Peyer's patch (tissue), 4 donors: ENCODE data around the gene RMDN2. TPM values are rescaled to one million over a fixed set of nuclear protein-coding genes. Genes with fewer than 3 reads are reported as not detected.

Experiments
- DNase-seq, 3 donors: peaks; one replicate each; pipeline ENCODE4 v3.0.0-alpha.2; 2017 to 2019
- H3K27ac ChIP-seq, 4 donors: fragments of 200-600 bp; sonication (generic); one replicate each; pipeline ENCODE4 v1.5.1; 2016 to 2019
- H3K27me3 ChIP-seq, 2 donors: fragments of 200-600 bp; sonication (generic); one replicate each; pipeline ENCODE4 v1.5.1; 2019
- H3K36me3 ChIP-seq, 3 donors: fragments of 200-600 bp; sonication (generic); one replicate each; pipeline ENCODE4 v1.5.1; 2016 to 2019
- H3K4me1 ChIP-seq, 4 donors: fragments of 200-600 bp; sonication (generic); one replicate each; pipeline ENCODE4 v1.5.1; 2016 to 2019
- H3K4me3 ChIP-seq, 4 donors: fragments of 200-600 bp; sonication (generic); 1 replicate in 3 of 4; 2 replicates in 1 of 4; pipeline ENCODE4 v1.5.1; 2016 to 2019; ENCODE audit warnings: mild to moderate bottlenecking in 1 of 4
- H3K9me3 ChIP-seq, 4 donors: fragments of 200-600 bp; sonication (generic); one replicate each; pipeline ENCODE4 v1.5.1; 2016 to 2019; ENCODE audit warnings: mild to moderate bottlenecking in 1 of 4
- POLR2A ChIP-seq, 2 donors: fragments of 450-650 bp; IDR thresholded peaks; one replicate each; pipeline ENCODE4 v1.5.1; 2017; ENCODE audit warnings: antibody characterized with exemption in 2 of 2, mild to moderate bottlenecking in 2 of 2, moderate library complexity in 2 of 2
- total RNA-seq, 4 donors: library from RNA; depleted of rRNA; stranded (reverse); fragments of >200 nt; gene quantifications; one replicate each; pipeline ENCODE4 v1.1.0, GENCODE V29; 2016
- TF ChIP-seq, protein P1 (sequence below), 6 experiments: fragments of 450-650 bp in 4 of 6; fragments of 200-600 bp in 2 of 6; sonication (generic) in 1 of 6; IDR thresholded peaks; one replicate each; pipeline ENCODE4 v1.5.1; 2017 to 2019; ENCODE audit warnings: antibody characterized with exemption in 6 of 6, mild to moderate bottlenecking in 3 of 6, moderate library complexity in 1 of 6

Gene RMDN2
- total RNA-seq = 10 to 100 TPM; 13.2 to 39.0 (median 30.9) TPM

DNA sequence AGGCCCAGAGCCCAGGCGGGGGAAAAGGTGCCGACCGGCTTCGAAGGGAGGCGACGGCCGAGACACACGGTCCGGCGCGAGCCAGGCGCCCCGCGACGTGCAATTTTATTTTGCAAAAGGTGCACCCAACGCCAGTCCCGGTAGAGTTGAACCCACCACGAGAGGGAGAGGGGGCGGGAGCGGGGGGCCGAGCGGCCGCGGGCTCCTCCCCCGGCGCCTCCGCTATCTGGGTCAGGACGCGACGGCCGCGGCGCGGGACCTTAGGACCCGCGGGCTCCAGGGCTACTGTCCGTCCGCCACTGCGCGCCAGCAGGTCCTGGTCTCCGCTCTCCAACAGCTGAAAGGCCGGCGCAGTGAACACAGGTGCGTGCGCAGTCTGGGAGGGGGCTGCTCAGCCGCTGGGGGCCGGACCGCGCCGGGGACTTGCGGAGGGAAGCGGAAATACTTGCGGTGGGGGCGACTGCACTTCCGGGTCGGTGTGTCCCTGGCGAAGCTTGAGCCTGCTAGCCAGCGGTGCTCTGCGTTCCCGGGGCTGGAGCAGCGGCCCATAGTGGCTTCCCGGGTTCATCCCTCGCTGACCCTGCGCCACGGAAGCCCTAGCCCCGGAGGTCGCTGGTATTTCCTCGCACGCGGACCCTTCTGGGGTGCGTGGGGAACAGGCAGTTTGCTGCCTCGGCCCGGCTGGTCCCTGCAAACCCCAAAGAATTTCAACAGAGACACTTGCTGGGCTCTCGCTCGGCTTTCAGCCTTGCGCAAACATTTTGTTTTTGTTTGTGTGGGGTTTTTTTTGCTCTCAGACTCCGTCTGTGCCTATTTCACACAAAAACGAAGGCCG, at the start of gene RMDN2:
Gene RMDN2 (plus strand): TSS at position 225 of the 835 bp plus-strand sequence. CDS start 3,991 bp downstream, outside the sequence.
- H3K27ac ChIP-seq = peak within 1 kb of the TSS; percentile 89 to 93 (median 90)
- TF ChIP-seq, protein P1, sequence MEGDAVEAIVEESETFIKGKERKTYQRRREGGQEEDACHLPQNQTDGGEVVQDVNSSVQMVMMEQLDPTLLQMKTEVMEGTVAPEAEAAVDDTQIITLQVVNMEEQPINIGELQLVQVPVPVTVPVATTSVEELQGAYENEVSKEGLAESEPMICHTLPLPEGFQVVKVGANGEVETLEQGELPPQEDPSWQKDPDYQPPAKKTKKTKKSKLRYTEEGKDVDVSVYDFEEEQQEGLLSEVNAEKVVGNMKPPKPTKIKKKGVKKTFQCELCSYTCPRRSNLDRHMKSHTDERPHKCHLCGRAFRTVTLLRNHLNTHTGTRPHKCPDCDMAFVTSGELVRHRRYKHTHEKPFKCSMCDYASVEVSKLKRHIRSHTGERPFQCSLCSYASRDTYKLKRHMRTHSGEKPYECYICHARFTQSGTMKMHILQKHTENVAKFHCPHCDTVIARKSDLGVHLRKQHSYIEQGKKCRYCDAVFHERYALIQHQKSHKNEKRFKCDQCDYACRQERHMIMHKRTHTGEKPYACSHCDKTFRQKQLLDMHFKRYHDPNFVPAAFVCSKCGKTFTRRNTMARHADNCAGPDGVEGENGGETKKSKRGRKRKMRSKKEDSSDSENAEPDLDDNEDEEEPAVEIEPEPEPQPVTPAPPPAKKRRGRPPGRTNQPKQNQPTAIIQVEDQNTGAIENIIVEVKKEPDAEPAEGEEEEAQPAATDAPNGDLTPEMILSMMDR (IDR thresholded peaks at IDR 0.05) = peak in 2 of 6 experiments; percentile 20 to 25
- TF ChIP-seq POLR2A (IDR thresholded peaks at IDR 0.05) = peak; percentile 69 to 76
- peak within 1 kb of the TSS; percentile 69 to 90 (median 76) for H3K4me3 ChIP-seq
- peaks cover 0 to 31% (median 0%) of the 10 kb centered on the region in 4 donors for H3K4me1 ChIP-seq
- peaks cover 0 to 6% (median 0%) of the 10 kb centered on the region in 3 donors for H3K36me3 ChIP-seq
- DNase-seq = peak; percentile 86 to 96 (median 93)
- no peaks in the 10 kb centered on the region for H3K9me3 ChIP-seq
- no peaks in the 10 kb centered on the region for H3K27me3 ChIP-seq

DNA sequence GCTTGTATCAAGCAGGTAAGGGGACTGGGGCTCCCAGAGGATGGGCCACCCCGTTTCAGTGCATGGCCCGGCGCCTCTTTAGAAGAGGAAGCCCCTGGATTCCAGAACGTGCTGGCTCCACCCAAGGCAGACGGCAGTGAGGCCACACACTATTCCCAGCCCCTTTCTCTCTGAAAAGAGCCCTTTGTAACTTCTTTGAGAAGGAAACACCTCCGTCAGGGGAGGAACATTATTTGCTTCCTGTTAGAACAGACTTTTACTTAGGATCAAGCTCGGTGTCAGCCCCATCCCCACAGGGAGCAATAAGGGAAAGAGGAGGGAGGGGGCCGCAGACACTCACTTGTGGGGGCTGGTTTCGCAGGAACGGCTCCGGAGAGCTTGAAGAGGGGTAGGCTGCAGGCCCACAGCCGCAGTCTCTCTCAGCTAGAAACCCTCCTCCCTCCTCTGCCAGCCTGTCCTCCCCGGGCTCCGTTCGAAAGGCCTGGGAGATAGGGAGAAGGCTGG, 49.6 kb upstream of the RMDN2 start:
- H3K27ac ChIP-seq = peak overlapping the region in 1 of 4 donors; percentile 20
- H3K4me3 ChIP-seq = no peak overlapping the region

DNA sequence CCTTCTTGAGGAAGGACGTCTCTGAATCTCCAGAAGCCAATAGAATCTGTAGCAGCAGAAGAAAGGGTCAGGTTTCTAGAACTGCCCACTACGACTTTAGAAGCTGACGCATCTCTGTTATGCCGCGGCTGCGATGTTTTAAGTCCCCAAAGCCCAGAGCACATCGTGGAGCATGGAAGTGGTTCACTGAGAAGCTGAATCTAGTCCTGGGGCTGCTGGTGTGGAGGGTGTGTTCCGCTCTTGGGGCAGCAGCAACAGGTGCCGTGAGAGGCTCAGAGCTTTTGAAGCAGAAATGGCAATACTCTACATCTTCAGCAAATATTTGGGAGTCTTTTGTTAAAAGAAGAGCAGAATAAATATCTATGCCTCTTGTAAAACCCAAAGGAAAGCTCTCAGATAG, 48.9 kb upstream of the RMDN2 start:
- no peaks in the 10 kb centered on the region for H3K36me3 ChIP-seq
- no peak for DNase-seq
- H3K27ac ChIP-seq = no peak overlapping the region
- no peaks in the 10 kb centered on the region for H3K9me3 ChIP-seq
- peaks cover 0 to 7% (median 0%) of the 10 kb centered on the region in 4 donors for H3K4me1 ChIP-seq
- H3K27me3 ChIP-seq = no peaks in the 10 kb centered on the region
- H3K4me3 ChIP-seq = no peak overlapping the region
- TF ChIP-seq POLR2A (IDR thresholded peaks at IDR 0.05) = no peak
- TF ChIP-seq, protein P1 (IDR thresholded peaks at IDR 0.05) = no peak

More for the DNA sequence above, 49.6 kb upstream of the RMDN2 start:
- Histone ChIP-seq H3K4me1 (peaks cover 0 to 7% (median 0%) of the 10 kb centered on the region in 4 donors), H3K27me3 (no peaks in the 10 kb centered on the region), H3K36me3 (no peaks in the 10 kb centered on the region), H3K9me3 (no peaks in the 10 kb centered on the region)
- DNase-seq = no peak
- TF ChIP-seq, protein P1 (IDR thresholded peaks at IDR 0.05) = no peak
- no peak for TF ChIP-seq POLR2A (IDR thresholded peaks at IDR 0.05)

- Histone ChIP-seq H3K4me3 (no peak overlapping the region), H3K9me3 (no peaks in the 10 kb centered on the region), H3K27ac (no peak overlapping the region), H3K36me3 (no peaks in the 10 kb centered on the region), H3K4me1 (no peaks in the 10 kb centered on the region), H3K27me3 (no peaks in the 10 kb centered on the region)
- no peak for TF ChIP-seq POLR2A (IDR thresholded peaks at IDR 0.05)
- TF ChIP-seq, protein P1 (IDR thresholded peaks at IDR 0.05) = peak; percentile 44 to 84 (median 77)
- peak in 1 of 3 donors; percentile 58 for DNase-seq
These were observed 47.4 kb upstream of the RMDN2 start for GRCh38 chr2:37877457-37878315.

GRCh38 chr2:37878536-37878935, 46.6 kb upstream of the RMDN2 start:
- H3K27ac ChIP-seq = no peak overlapping the region
- H3K36me3 ChIP-seq = no peaks in the 10 kb centered on the region
- no peak overlapping the region for H3K4me3 ChIP-seq
- no peak for DNase-seq
- H3K4me1 ChIP-seq = no peaks in the 10 kb centered on the region
- no peaks in the 10 kb centered on the region for H3K9me3 ChIP-seq
- TF ChIP-seq POLR2A (IDR thresholded peaks at IDR 0.05) = no peak
- TF ChIP-seq, protein P1 (IDR thresholded peaks at IDR 0.05) = no peak
- H3K27me3 ChIP-seq = no peaks in the 10 kb centered on the region
